GM13977 (cell line): Measurements from ENCODE around the gene ANAPC4.

ENCODE experiments used
- DNase-seq: peaks from one replicate; pipeline ENCODE4 v3.0.0; 2012; ENCODE audit warnings: low spot score
- CTCF ChIP-seq: IDR thresholded peaks from 2 replicates; pipeline ENCODE4 v1.5.1; 2012; ENCODE audit warnings: mild to moderate bottlenecking, control low read depth; ENCODE audit not compliant: insufficient read depth; ENCODE audit errors: extremely low read depth, missing control alignments
- in situ Hi-C: fragments of 300-500 bp; cut with MboI; formaldehyde crosslinking; loops from one replicate; pipeline ENCODE4 v1.12.0; 2022; ENCODE audit warnings: low sequenced_read_pairs, low pct_unique_long_range_greater_than_20kb, mixed read lengths, inconsistent platforms; ENCODE audit not compliant: unreplicated experiment

The ANAPC4 gene

GRCh38 chr4:25440478-25441030, 63.5 kb downstream of the ANAPC4 start:
- in situ Hi-C loops, result loop anchor here (25.0 kb wide), 1 partner anchor 322 kb away; no protein-coding TSS in a partner anchor
- no peak for DNase-seq
- no peak for TF ChIP-seq CTCF

DNA sequence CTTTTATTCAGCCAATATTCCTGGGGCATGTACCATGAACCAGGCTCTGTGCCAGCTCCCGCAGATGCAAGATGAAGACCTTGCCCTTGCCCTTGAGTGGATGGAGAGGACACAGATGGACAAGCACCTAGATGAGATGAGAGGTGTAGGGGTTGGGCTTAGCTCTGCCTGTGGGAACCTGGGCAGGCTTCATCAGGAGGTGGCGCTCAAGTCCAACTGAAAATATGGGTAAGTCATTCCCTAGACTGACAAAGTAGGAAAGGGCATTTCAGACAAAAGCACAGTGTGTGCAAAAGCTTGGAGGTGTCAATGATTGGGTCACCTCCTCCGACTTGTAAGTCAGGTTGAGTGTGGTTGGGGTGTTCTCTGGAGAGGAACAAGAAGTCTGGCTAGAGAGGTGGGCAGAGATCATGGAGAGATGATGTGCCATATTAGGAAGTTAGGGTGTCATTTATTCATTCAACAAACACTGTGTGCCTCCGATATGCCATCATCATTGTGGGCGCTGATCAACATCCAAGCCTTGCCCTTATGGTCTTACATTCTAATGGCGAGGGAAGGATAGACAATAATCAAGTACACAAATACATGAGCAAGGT, 64.6 kb downstream of the ANAPC4 start:
- in situ Hi-C loops, result loop anchor here (25.0 kb wide), 1 partner anchor 321 kb away; no protein-coding TSS in a partner anchor
- TF ChIP-seq CTCF, result peak; percentile 63
- peak; percentile 36 for DNase-seq

DNA sequence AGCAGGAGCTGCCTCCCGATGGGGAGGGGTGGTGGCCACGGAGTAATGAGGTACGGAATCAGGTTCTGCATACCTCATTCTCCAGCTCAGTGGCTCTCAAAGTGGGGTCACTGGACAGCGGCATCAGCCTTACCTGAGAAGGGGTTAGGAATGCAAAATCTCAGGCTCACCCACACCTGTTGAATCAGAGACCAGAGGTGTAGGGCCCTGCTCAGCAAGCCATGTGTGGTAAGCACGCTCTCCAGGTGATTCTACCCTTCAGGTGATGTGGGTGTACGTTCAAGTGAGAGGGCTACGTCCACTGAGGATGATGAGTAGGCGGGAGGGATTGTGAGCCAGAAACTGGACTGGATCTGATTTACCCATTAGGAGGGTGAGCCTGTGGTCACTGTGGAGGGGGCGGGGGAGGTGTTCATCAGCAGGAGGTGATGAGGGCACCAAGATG, 65.8 kb downstream of the ANAPC4 start:
- TF ChIP-seq CTCF, result no peak
- in situ Hi-C loops, result loop anchor here (25.0 kb wide), 1 partner anchor 319 kb away; no protein-coding TSS in a partner anchor

GRCh38 chr4:25443851-25444250, 66.8 kb downstream of the ANAPC4 start:
- no peak for DNase-seq
- in situ Hi-C loops, result loop anchor here (25.0 kb wide), 1 partner anchor 318 kb away; no protein-coding TSS in a partner anchor
- no peak for TF ChIP-seq CTCF

More for the DNA sequence above, 65.8 kb downstream of the ANAPC4 start:
- DNase-seq, result no peak

- TF ChIP-seq CTCF, result no peak
- DNase-seq, result no peak
- in situ Hi-C loops, result loop anchor here (25.0 kb wide), 1 partner anchor 316 kb away; no protein-coding TSS in a partner anchor
Measured at GRCh38 chr4:25446611-25447010, 69.5 kb downstream of the ANAPC4 start.

GRCh38 chr4:25448379-25449109, 71.5 kb downstream of the ANAPC4 start:
- no peak for DNase-seq
- in situ Hi-C loops, result loop anchor here (25.0 kb wide), 1 partner anchor 314 kb away; no protein-coding TSS in a partner anchor
- no peak for TF ChIP-seq CTCF
